Mucosa of stomach (tissue), 1 donor: ENCODE results near the gene CCDC184.
"Not testable (repeated sequence)": the region's sequence is repeated elsewhere in the genome, so short reads cannot be mapped to it uniquely, and the experiment has no call there.

Experiments
- H3K27me3 ChIP-seq: one replicate; pipeline ENCODE4 v1.7.0; 2013; ENCODE audit warnings: mild to moderate bottlenecking, low read length; ENCODE audit not compliant: control insufficient read depth, insufficient read depth
- H3K36me3 ChIP-seq: one replicate; pipeline ENCODE4 v1.7.0; 2013; ENCODE audit warnings: low read length; ENCODE audit not compliant: control insufficient read depth, insufficient read depth
- H3K4me1 ChIP-seq: one replicate; pipeline ENCODE4 v1.7.0; 2013; ENCODE audit warnings: mild to moderate bottlenecking, low read length; ENCODE audit not compliant: control insufficient read depth, insufficient read depth
- H3K4me3 ChIP-seq: one replicate; pipeline ENCODE4 v1.7.0; 2013; ENCODE audit warnings: low read length
- H3K9ac ChIP-seq: one replicate; pipeline ENCODE4 v1.7.0; 2013; ENCODE audit warnings: mild to moderate bottlenecking, low read length, moderate library complexity
- H3K9me3 ChIP-seq: one replicate; pipeline ENCODE4 v1.7.0; 2013; ENCODE audit warnings: mild to moderate bottlenecking, low read length, moderate library complexity; ENCODE audit not compliant: control insufficient read depth
- donor health status: Pancreatic carcinoma.

The CCDC184 gene

GRCh38 chr12:48231169-48231958 is 47.9 kb downstream of the CCDC184 start:
- not testable (repeated sequence) for H3K4me1 ChIP-seq, H3K27me3 ChIP-seq, H3K9ac ChIP-seq, H3K9me3 ChIP-seq, H3K36me3 ChIP-seq, H3K4me3 ChIP-seq
